ENCODE data around the gene COX5A.

DNA sequence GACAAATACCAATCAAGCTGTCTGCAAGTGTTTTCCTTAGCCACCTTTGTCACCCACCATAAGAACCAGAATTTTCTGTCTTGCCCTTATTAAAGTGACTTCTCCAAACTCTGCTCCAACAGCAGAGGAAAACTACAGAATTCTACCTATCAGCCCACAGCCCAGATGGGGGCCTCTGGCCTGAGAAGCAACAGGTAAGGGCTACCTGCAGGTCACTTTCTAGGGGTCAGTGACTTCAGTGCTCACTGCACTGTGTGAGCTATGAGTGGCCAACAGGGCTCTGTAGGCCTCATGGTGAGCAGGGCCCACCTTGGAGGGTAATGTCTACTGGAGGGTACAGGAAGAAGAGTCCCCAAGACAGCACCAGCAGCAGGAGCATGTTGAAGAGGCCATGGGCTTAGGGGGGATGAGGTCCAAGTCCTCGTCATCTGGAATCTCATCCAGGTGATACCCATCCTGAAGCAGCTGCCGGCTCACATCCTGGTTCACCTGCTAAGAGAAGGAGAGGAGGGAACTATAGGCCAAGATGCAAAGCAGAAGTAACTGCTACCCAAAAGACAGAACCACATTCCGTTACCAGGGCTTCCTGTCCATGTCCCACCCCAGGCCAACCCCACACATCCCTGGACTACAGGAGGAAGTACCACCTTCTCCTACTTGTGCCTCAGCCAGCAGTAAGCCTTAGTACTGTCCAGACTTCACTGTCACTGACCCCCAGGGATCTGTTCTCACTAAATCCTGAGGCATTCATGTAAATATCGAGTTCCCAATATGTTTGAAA, 35.4 kb downstream of the COX5A start:
- TF ChIP-seq POLR2AphosphoS5 (IDR thresholded peaks at IDR 0.05): no peak
- TF ChIP-seq, protein P1, sequence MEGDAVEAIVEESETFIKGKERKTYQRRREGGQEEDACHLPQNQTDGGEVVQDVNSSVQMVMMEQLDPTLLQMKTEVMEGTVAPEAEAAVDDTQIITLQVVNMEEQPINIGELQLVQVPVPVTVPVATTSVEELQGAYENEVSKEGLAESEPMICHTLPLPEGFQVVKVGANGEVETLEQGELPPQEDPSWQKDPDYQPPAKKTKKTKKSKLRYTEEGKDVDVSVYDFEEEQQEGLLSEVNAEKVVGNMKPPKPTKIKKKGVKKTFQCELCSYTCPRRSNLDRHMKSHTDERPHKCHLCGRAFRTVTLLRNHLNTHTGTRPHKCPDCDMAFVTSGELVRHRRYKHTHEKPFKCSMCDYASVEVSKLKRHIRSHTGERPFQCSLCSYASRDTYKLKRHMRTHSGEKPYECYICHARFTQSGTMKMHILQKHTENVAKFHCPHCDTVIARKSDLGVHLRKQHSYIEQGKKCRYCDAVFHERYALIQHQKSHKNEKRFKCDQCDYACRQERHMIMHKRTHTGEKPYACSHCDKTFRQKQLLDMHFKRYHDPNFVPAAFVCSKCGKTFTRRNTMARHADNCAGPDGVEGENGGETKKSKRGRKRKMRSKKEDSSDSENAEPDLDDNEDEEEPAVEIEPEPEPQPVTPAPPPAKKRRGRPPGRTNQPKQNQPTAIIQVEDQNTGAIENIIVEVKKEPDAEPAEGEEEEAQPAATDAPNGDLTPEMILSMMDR (IDR thresholded peaks at IDR 0.05): no peak

All from breast epithelium (tissue), 3 donors.